GM21737 (cell line): ENCODE measurements around the gene TNFAIP6.
"Not testable (repeated sequence)": the region's sequence is repeated elsewhere in the genome, so short reads cannot be mapped to it uniquely, and the experiment has no call there.

Experiments used
- ATAC-seq: cut with Tn5 transposase; IDR thresholded peaks from one replicate; pipeline ENCODE4 v1.9.1; 2021; ENCODE audit warnings: mild to moderate bottlenecking, moderate library complexity; ENCODE audit not compliant: unreplicated experiment

The TNFAIP6 gene

DNA sequence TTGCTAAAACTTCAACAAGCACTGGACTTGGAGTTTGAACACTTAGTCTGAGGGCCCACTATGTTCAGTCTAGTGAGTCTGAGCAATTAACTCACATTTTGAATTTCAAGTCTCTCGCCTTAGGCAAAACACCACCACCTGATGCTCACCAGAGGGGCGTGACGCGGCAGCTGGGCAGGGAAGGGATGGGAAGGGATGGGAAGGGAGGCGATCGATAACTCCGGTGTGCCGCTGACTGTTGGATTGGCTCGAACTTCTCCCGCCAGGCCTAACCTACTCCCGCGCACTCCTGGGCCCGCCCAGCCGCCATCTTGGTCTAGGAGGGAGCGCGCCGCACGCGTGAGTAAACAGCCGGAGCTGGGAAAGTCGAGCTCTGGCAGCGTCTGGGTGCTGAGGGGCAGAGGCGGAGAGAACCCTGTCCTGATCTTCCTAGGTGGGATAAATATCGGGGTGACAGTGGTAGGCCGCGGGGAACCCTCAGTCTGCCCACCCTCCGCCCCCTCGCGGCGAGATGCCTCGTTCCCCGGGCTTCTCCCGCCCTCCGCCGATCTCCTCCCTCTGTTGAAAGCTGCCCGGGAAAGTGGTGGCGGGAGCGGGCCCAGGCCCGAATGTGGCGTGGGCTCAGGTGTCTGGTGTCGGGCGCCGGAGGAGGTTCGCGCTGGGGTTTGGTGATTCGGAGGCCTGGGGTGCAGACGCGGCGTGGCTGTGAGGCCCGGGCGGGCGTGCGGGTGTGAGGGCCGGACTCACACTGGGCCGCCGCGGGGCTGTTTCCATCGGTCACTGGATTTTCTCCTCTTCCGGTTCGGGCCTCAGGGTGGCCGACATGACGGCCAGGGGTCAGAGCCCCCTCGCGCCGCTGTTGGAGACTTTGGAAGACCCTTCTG, 52.5 kb downstream of the TNFAIP6 start, which contains the start of gene RIF1:
Gene RIF1 (plus strand): TSS at position 302 of the 884 bp plus-strand sequence. CDS start 522 bp downstream, at position 824.
- peak; percentile 94 for ATAC-seq

DNA sequence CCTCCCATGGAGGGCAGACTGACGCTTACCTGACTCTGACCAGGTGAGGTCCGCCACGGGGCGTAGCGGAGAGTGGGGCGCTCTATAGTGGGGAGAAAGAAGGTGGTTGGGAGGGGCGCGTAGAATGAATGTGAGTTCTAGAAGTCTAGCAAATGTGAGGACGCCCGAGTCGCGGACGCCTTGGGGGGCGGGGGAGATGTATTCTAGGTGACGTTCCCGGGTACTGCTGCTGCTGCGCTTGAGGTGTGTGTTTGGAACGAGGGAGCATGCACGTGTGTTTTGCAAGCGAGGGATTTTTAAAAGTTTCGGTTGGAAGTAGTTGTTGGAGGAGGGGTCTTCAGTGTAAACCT, 53.1 kb downstream of the TNFAIP6 start:
- peak; percentile 32 for ATAC-seq

DNA sequence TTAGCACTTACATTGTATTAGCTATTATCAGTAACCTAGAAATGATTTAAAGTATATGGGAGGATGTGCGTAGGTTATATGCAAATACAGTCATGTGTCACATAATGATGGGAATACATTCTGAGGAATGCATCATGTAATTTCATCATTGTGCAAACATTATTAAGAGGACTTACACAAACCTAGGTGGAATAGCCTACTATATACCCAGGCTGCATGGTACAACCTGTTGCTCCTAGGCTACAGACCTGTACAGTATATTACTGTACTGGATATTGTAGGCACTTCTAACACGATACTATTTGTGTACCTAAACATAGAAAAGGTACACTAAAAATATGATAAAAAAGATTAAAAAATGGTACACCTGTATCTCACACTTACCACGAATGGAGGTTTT, 60.3 kb downstream of the TNFAIP6 start:
- no peak for ATAC-seq

DNA sequence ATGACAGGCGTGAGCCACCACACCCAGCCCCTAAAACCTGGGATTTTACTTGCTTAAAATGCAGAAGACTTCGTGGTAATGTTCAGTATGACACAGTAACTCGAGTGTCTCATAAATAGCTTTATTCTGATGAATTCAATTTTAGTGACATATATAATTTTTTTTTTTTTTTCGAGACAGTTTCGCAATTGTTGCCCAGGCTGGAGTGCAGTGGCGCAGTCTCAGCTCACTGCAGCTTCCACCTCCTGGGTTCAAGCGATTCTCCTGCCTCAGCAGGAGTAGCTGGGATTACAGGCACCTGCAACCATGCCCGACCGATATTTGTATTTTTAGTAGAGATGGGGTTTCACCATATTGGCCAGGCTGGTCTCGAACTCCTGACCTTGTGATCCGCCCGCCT, 64.3 kb downstream of the TNFAIP6 start:
- not testable (repeated sequence) for ATAC-seq

DNA sequence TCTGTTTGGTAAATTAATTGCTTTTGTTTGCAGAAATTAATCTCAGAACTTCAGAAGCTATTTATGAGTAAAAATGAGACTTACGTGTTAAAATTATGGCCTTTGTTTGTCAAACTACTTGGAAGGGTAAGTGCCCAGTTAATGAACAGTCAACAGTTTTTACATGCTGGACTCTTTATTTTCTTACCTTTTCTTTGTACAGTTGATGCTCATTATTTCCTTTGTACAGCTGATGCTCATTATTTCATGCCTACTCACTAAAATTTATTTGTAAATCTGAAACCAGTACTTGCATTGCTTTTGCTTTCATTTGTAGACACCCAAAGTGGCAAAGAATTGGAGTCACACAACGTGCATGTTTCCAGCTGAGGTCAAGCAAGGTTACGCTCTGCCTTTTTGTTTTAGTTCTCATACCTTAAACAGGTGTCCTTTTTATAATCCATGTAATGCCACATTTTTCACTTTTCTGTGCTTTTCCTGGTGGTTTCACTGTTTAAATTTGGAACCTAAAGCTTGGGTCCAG, 65.6 kb downstream of the TNFAIP6 start:
- peak; percentile 61 for ATAC-seq

DNA sequence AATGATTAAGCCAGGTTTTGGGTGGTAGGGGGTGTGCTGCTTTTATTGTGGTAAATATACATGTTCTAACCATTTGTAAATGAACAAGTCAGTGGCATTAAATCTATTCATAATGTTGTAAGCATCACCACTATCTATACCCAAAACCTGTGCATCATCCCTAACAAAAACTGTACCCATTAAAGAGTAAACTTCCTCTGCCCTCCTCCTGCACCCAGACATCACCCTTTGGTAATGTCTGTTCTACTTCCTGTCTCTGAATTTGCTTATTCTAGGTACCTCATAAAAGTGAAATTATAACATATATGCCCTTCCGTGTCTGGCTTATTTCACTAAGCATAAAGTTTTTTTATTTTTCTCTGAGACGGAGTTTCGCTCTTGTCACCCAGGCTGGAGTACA, 66.4 kb downstream of the TNFAIP6 start:
- ATAC-seq, result no peak
